HUES6 (cell line): ENCODE measurements around the gene CTNND2.

Experiments
- H3K27ac ChIP-seq: 2 replicates; pipeline ENCODE4 v1.7.0; 2013; ENCODE audit warnings: low read depth, mild to moderate bottlenecking, low read length, inconsistent platforms
- H3K27me3 ChIP-seq: 2 replicates; pipeline ENCODE4 v1.6.1; 2013; ENCODE audit warnings: low read length; ENCODE audit not compliant: control insufficient read depth, insufficient read depth
- H3K36me3 ChIP-seq: 2 replicates; pipeline ENCODE4 v1.6.1; 2013; ENCODE audit warnings: low read length; ENCODE audit not compliant: control insufficient read depth, insufficient read depth
- H3K4me1 ChIP-seq: 2 replicates; pipeline ENCODE4 v1.6.1; 2013; ENCODE audit warnings: low read length; ENCODE audit not compliant: control insufficient read depth, insufficient read depth
- H3K4me3 ChIP-seq: 2 replicates; pipeline ENCODE4 v1.5.1; 2013; ENCODE audit warnings: low read depth, low read length
- H3K9ac ChIP-seq: one replicate; pipeline ENCODE4 v1.6.1; 2013; ENCODE audit warnings: mild to moderate bottlenecking, low read length
- H3K9me3 ChIP-seq: 2 replicates; pipeline ENCODE4 v1.6.1; 2013; ENCODE audit warnings: low read depth, low read length; ENCODE audit not compliant: control insufficient read depth, insufficient read depth

The CTNND2 gene

GRCh38 chr5:11785771-11786352, 118.4 kb downstream of the CTNND2 start:
- Histone ChIP-seq H3K4me3 (no peak overlapping the region), H3K9ac (no peak overlapping the region), H3K4me1 (no peaks in the 10 kb centered on the region), H3K27me3 (no peaks in the 10 kb centered on the region), H3K36me3 (no peaks in the 10 kb centered on the region), H3K27ac (no peak overlapping the region), H3K9me3 (peaks cover 4% of the 10 kb centered on the region; the same call in 1 of the 2 replicates)

DNA sequence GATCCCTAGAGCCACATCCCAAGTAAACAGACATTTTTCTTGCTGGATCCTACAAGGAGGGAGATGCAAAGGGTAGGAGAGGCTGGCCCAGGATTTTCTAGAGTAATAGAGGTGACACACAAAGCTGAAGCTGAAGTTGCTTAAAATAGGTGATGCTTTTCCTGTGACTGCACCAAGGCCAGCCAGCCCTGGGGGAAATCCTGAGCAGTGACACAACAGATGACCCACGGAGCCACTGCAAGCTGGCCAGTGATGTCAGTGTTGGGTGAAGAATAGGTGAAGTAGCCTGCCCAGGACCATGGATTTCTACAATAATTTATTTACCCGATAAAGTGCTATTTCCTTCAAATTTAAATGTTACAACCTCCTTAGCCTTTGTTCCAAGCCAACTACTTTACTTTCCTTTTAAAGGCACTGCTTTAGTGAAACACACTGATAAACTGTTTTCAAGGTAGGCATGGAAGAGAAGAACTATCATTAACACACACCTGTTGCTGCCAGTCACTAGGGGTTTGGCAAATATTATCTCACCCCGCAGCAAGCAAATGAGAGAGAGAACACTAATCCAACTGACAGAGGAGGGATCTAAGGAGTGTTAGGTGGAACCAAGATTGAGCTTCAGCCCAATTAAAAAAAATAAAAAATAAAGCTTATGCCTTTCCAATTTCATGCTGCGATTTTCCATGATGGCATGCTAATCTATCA, 123.5 kb downstream of the CTNND2 start:
- Histone ChIP-seq H3K36me3 (no peaks in the 10 kb centered on the region), H3K4me3 (no peak overlapping the region), H3K27me3 (no peaks in the 10 kb centered on the region), H3K9ac (no peak overlapping the region), H3K27ac (no peak overlapping the region), H3K4me1 (no peaks in the 10 kb centered on the region), H3K9me3 (peaks cover 4% of the 10 kb centered on the region; the same call in 1 of the 2 replicates)

- Histone ChIP-seq H3K9ac (no peak overlapping the region), H3K4me1 (no peaks in the 10 kb centered on the region), H3K27ac (no peak overlapping the region), H3K9me3 (no peaks in the 10 kb centered on the region), H3K36me3 (no peaks in the 10 kb centered on the region), H3K4me3 (no peak overlapping the region), H3K27me3 (no peaks in the 10 kb centered on the region)
Measured at GRCh38 chr5:11777096-11777495, 127.2 kb downstream of the CTNND2 start.

GRCh38 chr5:11770310-11770709, 133.9 kb downstream of the CTNND2 start:
- H3K4me3 ChIP-seq, result no peak overlapping the region
- H3K9ac ChIP-seq, result no peak overlapping the region
- no peaks in the 10 kb centered on the region for H3K27me3 ChIP-seq
- no peaks in the 10 kb centered on the region for H3K4me1 ChIP-seq
- no peak overlapping the region for H3K27ac ChIP-seq
- H3K36me3 ChIP-seq, result no peaks in the 10 kb centered on the region
- no peaks in the 10 kb centered on the region for H3K9me3 ChIP-seq

- no peaks in the 10 kb centered on the region for H3K4me1 ChIP-seq
- H3K27ac ChIP-seq, result no peak overlapping the region
- H3K9me3 ChIP-seq, result peaks cover 10% of the 10 kb centered on the region; the same call in 1 of the 2 replicates
- H3K36me3 ChIP-seq, result no peaks in the 10 kb centered on the region
- no peak overlapping the region for H3K9ac ChIP-seq
- no peaks in the 10 kb centered on the region for H3K27me3 ChIP-seq
- no peak overlapping the region for H3K4me3 ChIP-seq
Measured at GRCh38 chr5:11760934-11761603, 143.2 kb downstream of the CTNND2 start.

DNA sequence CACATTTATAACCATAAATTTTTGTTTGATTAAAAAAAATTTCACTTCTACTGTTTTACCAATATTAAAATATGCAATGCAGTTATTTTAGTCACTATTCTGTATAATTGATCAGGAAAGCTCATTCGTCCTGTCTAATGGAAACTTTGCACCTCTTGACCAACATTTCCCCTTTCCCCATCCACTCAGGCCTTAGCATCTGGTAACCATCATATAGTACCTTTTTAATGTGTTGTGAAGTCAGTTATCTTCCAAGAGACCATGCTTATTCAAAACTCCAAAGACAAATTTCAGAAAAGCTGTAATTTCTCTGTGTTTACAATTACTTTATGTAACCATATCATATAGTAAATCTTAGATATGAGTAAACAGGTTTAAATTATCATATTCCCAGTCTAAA, 145.9 kb downstream of the CTNND2 start:
- H3K36me3 ChIP-seq, result no peaks in the 10 kb centered on the region
- no peak overlapping the region for H3K9ac ChIP-seq
- H3K9me3 ChIP-seq, result no peaks in the 10 kb centered on the region
- no peaks in the 10 kb centered on the region for H3K4me1 ChIP-seq
- no peaks in the 10 kb centered on the region for H3K27me3 ChIP-seq
- no peak overlapping the region for H3K4me3 ChIP-seq
- no peak overlapping the region for H3K27ac ChIP-seq

DNA sequence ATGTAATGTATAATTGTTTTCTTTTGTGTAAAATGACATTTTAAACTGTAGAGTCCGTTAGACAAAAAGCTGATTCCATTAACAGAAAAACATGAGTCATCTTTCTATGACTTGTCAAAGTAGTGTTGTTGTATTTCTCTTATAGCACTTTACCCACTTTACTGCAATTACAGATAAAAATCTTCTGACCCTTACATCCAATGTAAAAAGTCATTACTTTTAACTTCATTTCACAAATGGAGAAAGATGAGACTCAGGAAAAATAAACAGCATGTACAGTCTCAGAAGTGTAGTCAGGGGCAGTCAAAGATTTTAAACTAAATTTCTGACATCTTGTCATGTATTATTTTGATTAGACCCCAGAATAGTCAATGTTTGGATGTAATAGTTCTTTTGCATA, 146.6 kb downstream of the CTNND2 start:
- Histone ChIP-seq H3K4me3 (no peak overlapping the region), H3K27me3 (no peaks in the 10 kb centered on the region), H3K4me1 (no peaks in the 10 kb centered on the region), H3K27ac (no peak overlapping the region), H3K36me3 (no peaks in the 10 kb centered on the region), H3K9ac (no peak overlapping the region), H3K9me3 (no peaks in the 10 kb centered on the region)

DNA sequence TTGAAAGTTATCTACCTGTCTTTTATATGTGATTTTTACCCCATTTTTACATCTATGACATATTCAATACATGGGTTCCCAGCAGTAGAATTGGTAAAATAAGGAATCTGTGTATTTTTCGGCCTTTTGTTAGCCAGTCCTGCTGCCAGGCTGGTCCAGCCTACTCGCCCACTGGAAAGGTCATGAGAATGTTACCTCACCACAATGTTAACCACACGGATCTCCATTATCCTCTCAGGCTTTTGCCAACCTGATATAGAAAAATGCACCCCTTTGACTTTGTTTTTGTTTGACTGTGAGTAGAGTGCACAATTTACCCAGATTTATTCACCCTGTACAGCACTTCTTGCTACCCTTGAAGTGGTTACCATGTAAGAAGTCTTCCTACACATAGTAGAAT, 167.2 kb downstream of the CTNND2 start:
- H3K4me1 ChIP-seq, result no peaks in the 10 kb centered on the region; the same call in 1 of the 2 replicates
- no peak overlapping the region for H3K27ac ChIP-seq
- H3K4me3 ChIP-seq, result no peak overlapping the region
- no peaks in the 10 kb centered on the region for H3K27me3 ChIP-seq
- no peaks in the 10 kb centered on the region for H3K36me3 ChIP-seq
- no peaks in the 10 kb centered on the region for H3K9me3 ChIP-seq
- H3K9ac ChIP-seq, result no peak overlapping the region

- H3K27me3 ChIP-seq, result no peaks in the 10 kb centered on the region
- no peaks in the 10 kb centered on the region for H3K9me3 ChIP-seq
- no peaks in the 10 kb centered on the region for H3K4me1 ChIP-seq
- no peak overlapping the region for H3K9ac ChIP-seq
- H3K4me3 ChIP-seq, result no peak overlapping the region
- no peaks in the 10 kb centered on the region for H3K36me3 ChIP-seq
- H3K27ac ChIP-seq, result no peak overlapping the region
Measured at GRCh38 chr5:11734369-11734768, 169.9 kb downstream of the CTNND2 start.

- H3K4me3 ChIP-seq, result no peak overlapping the region
- H3K27me3 ChIP-seq, result no peaks in the 10 kb centered on the region
- no peaks in the 10 kb centered on the region for H3K36me3 ChIP-seq
- no peak overlapping the region for H3K9ac ChIP-seq
- no peak overlapping the region for H3K27ac ChIP-seq
- no peaks in the 10 kb centered on the region for H3K9me3 ChIP-seq
- H3K4me1 ChIP-seq, result no peaks in the 10 kb centered on the region
Measured at GRCh38 chr5:11733840-11734192, 170.4 kb downstream of the CTNND2 start.

- Histone ChIP-seq H3K4me1 (no peaks in the 10 kb centered on the region), H3K27me3 (no peaks in the 10 kb centered on the region), H3K4me3 (no peak overlapping the region), H3K27ac (no peak overlapping the region), H3K9ac (no peak overlapping the region), H3K9me3 (no peaks in the 10 kb centered on the region), H3K36me3 (no peaks in the 10 kb centered on the region)
Measured at GRCh38 chr5:11733185-11733839, 170.9 kb downstream of the CTNND2 start.
